Measurements from ENCODE around the gene CHURC1.
"Not testable (repeated sequence)": the region's sequence is repeated elsewhere in the genome, so short reads cannot be mapped to it uniquely, and the experiment has no call there.

CHURC1 gene

GRCh38 chr14:64880221-64881121 lies 33.8 kb upstream of the CHURC1 start:
- peak overlapping the region; percentile 74 for H3K4me3 ChIP-seq (ENCODE audit: low read length)
- no peak for TF ChIP-seq ZNF274 (IDR thresholded peaks at IDR 0.05; ENCODE audit: low read depth, low read length)

- no peak for TF ChIP-seq ZNF274 (IDR thresholded peaks at IDR 0.05; ENCODE audit: low read depth, low read length)
- H3K4me3 ChIP-seq (ENCODE audit: low read length): no peak overlapping the region
These were observed 28.7 kb upstream of the CHURC1 start for GRCh38 chr14:64885559-64885958.

GRCh38 chr14:64889352-64889751 lies 24.9 kb upstream of the CHURC1 start:
- no peak overlapping the region for H3K4me3 ChIP-seq (ENCODE audit: low read length)
- no peak for TF ChIP-seq ZNF274 (IDR thresholded peaks at IDR 0.05; ENCODE audit: low read depth, low read length)

- no peak for TF ChIP-seq ZNF274 (IDR thresholded peaks at IDR 0.05; ENCODE audit: low read depth, low read length)
- H3K4me3 ChIP-seq (ENCODE audit: low read length): no peak overlapping the region
These were observed 22.9 kb upstream of the CHURC1 start for GRCh38 chr14:64891173-64891838.

- no peak overlapping the region for H3K4me3 ChIP-seq (ENCODE audit: low read length)
- no peak for TF ChIP-seq ZNF274 (IDR thresholded peaks at IDR 0.05; ENCODE audit: low read depth, low read length)
These were observed 22.3 kb upstream of the CHURC1 start for GRCh38 chr14:64891839-64892375.

GRCh38 chr14:64899958-64900357 lies 14.3 kb upstream of the CHURC1 start:
- no peak for TF ChIP-seq ZNF274 (IDR thresholded peaks at IDR 0.05; ENCODE audit: low read depth, low read length)
- no peak overlapping the region for H3K4me3 ChIP-seq (ENCODE audit: low read length)

- no peak for TF ChIP-seq ZNF274 (IDR thresholded peaks at IDR 0.05; ENCODE audit: low read depth, low read length)
- no peak overlapping the region for H3K4me3 ChIP-seq (ENCODE audit: low read length)
These were observed 8.2 kb upstream of the CHURC1 start for GRCh38 chr14:64906022-64906421.

GRCh38 chr14:64910847-64911495 lies 3.3 kb upstream of the CHURC1 start:
- no peak overlapping the region for H3K4me3 ChIP-seq (ENCODE audit: low read length)
- no peak for TF ChIP-seq ZNF274 (IDR thresholded peaks at IDR 0.05; ENCODE audit: low read depth, low read length)

GRCh38 chr14:64912261-64912660 lies 2.0 kb upstream of the CHURC1 start:
- no peak overlapping the region for H3K4me3 ChIP-seq (ENCODE audit: low read length)
- TF ChIP-seq ZNF274 (IDR thresholded peaks at IDR 0.05; ENCODE audit: low read depth, low read length): no peak

- not testable (repeated sequence) for H3K4me3 ChIP-seq (ENCODE audit: low read length)
These were observed 778 bp upstream of the CHURC1 start for GRCh38 chr14:64913477-64913876.

- peak overlapping the region; percentile 93 for H3K4me3 ChIP-seq (ENCODE audit: low read length)
- TF ChIP-seq ZNF274 (IDR thresholded peaks at IDR 0.05; ENCODE audit: low read depth, low read length): no peak
These were observed 772 bp downstream of the CHURC1 start for GRCh38 chr14:64915029-64915424.

GRCh38 chr14:64915797-64916196 lies 1.5 kb downstream of the CHURC1 start:
- H3K4me3 ChIP-seq (ENCODE audit: low read length): peak overlapping the region; percentile 18; the same call in 1 of the 2 replicates
- TF ChIP-seq ZNF274 (IDR thresholded peaks at IDR 0.05; ENCODE audit: low read depth, low read length): no peak

GRCh38 chr14:64918216-64918615 lies 4.0 kb downstream of the CHURC1 start:
- no peak for TF ChIP-seq ZNF274 (IDR thresholded peaks at IDR 0.05; ENCODE audit: low read depth, low read length)
- no peak overlapping the region for H3K4me3 ChIP-seq (ENCODE audit: low read length)

- H3K4me3 ChIP-seq (ENCODE audit: low read length): no peak overlapping the region
- TF ChIP-seq ZNF274 (IDR thresholded peaks at IDR 0.05; ENCODE audit: low read depth, low read length): no peak
These were observed 5.0 kb downstream of the CHURC1 start for GRCh38 chr14:64919215-64919614.
